Measurements from ENCODE around the gene TNFRSF14. TPM values are rescaled to one million over a fixed set of nuclear protein-coding genes. Genes with fewer than 3 reads are reported as not detected.
A peak's percentile ranks its signal among the peaks of the same experiment; 100 is the strongest.

The TNFRSF14 gene
- total RNA-seq = 10 to 100 TPM; 36.3 to 47.5 (median 46.7) TPM

GRCh38 chr1:2556277-2556677, at the start of gene TNFRSF14:
Gene TNFRSF14, plus strand, starts transcription at chr1:2556371. Its CDS starts 294 bp downstream, at chr1:2556665.
- Histone ChIP-seq H3K36me3 (no peaks in the 10 kb centered on the region), H3K4me1 (peaks cover 9 to 24% of the 10 kb centered on the region in 2 donors), H3K27me3 (no peaks in the 10 kb centered on the region), H3K27ac (peak within 1 kb of the TSS; percentile 82 to 90 (median 89)), H3K4me3 (replicated peaks in 1 of 3) (peak within 1 kb of the TSS; percentile 4 to 74 (median 50)), H3K9me3 (no peaks in the 10 kb centered on the region)
- WGBS, 2 donors = 15 to 17% methylated on average over 11 of the region's 16 CpGs
- peak; percentile 41 to 52 for DNase-seq
- TF ChIP-seq CTCF (IDR thresholded peaks at IDR 0.05) = no peak
- TF ChIP-seq POLR2A (IDR thresholded peaks at IDR 0.05) = peak in 1 of 2 donors; percentile 23
- intact Hi-C loops (cut with DNase I) = no loop called here

- no peaks in the 10 kb centered on the region for H3K27me3 ChIP-seq
- no peaks in the 10 kb centered on the region for H3K9me3 ChIP-seq
- no peak for TF ChIP-seq CTCF (IDR thresholded peaks at IDR 0.05)
- no peak for TF ChIP-seq POLR2A (IDR thresholded peaks at IDR 0.05)
- no peak overlapping the region for H3K27ac ChIP-seq
- 41 to 74% methylated on average over 5 to 9 of the region's 15 CpGs for WGBS, 2 donors
- peaks cover 34 to 42% of the 10 kb centered on the region in 2 donors for H3K36me3 ChIP-seq
- no peaks in the 10 kb centered on the region for H3K4me1 ChIP-seq
- DNase-seq = no peak
- intact Hi-C loops (cut with DNase I) = no loop called here
- no peak overlapping the region for H3K4me3 ChIP-seq (replicated peaks in 1 of 3)
Measured at GRCh38 chr1:2506901-2507565, 49.1 kb upstream of the TNFRSF14 start.

GRCh38 chr1:2507744-2508155, 48.4 kb upstream of the TNFRSF14 start:
- no peak overlapping the region for H3K27ac ChIP-seq
- peaks cover 41 to 49% of the 10 kb centered on the region in 2 donors for H3K36me3 ChIP-seq
- no peaks in the 10 kb centered on the region for H3K9me3 ChIP-seq
- no peak overlapping the region for H3K4me3 ChIP-seq (replicated peaks in 1 of 3)
- H3K4me1 ChIP-seq = no peaks in the 10 kb centered on the region
- 88% methylated on average over 4 of the region's 6 CpGs; no CpG with 5 or more reads in 1 of the 2 donors for WGBS, 2 donors
- no peak for DNase-seq
- TF ChIP-seq CTCF (IDR thresholded peaks at IDR 0.05) (no peak), POLR2A (IDR thresholded peaks at IDR 0.05) (no peak)
- intact Hi-C loops (cut with DNase I) = no loop called here
- no peaks in the 10 kb centered on the region for H3K27me3 ChIP-seq

GRCh38 chr1:2508180-2508579, 48.0 kb upstream of the TNFRSF14 start:
- WGBS, 2 donors = 85 to 95% methylated on average over 17 to 20 of the region's 24 CpGs
- Histone ChIP-seq H3K27me3 (no peaks in the 10 kb centered on the region), H3K27ac (no peak overlapping the region), H3K9me3 (no peaks in the 10 kb centered on the region), H3K36me3 (peaks cover 45 to 53% of the 10 kb centered on the region in 2 donors), H3K4me3 (replicated peaks in 1 of 3) (no peak overlapping the region), H3K4me1 (no peaks in the 10 kb centered on the region)
- intact Hi-C loops (cut with DNase I) = no loop called here
- TF ChIP-seq POLR2A (IDR thresholded peaks at IDR 0.05) = no peak
- no peak for TF ChIP-seq CTCF (IDR thresholded peaks at IDR 0.05)
- no peak for DNase-seq

- 96 to 97% methylated on average over 26 to 29 of the region's 29 CpGs for whole genome bisulfite sequencing, 2 donors
- Histone ChIP-seq H3K4me3 (replicated peaks in 1 of 3) (no peak overlapping the region), H3K4me1 (no peaks in the 10 kb centered on the region), H3K27ac (no peak overlapping the region), H3K36me3 (peaks cover 50 to 59% of the 10 kb centered on the region in 2 donors), H3K27me3 (no peaks in the 10 kb centered on the region), H3K9me3 (no peaks in the 10 kb centered on the region)
- no peak for DNase-seq
- intact Hi-C loops (cut with DNase I) = no loop called here
- TF ChIP-seq POLR2A (IDR thresholded peaks at IDR 0.05) (no peak), CTCF (IDR thresholded peaks at IDR 0.05) (no peak)
Measured at GRCh38 chr1:2508751-2509150, 47.4 kb upstream of the TNFRSF14 start.
